ENCODE data around the gene NFAM1.

DNA sequence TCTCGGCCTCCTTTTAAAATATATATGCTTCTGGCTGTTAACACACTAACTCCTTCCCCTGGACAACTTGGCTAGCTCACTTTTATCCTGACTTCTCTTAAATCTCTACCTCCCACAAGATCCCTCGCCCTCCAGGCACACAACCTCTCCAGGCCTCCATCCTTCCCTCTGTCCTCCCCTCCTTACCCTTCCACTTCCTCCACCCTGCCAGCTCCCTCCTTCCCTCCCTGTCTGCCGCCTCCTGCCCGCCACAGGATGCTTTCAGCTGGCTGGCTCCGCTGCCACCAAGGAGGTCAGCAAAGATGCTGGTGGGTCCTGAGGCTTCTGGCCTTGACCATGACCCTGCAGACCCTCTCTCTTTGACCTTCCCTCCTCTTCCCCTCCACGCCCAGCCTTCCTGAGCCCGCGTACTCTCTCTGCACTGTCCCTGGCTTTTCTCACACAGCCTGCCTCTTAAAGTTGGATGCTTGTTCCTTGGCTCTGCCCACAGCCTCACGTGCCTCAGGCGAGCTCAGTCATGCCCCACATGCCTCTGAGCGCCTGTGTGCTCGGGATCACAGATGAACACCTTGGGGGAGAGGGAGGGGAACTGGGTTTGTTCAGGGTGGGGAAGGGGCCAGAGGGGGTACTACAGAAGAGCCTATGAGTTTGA, 6.7 kb downstream of the NFAM1 start:
- TF ChIP-seq, protein P1, sequence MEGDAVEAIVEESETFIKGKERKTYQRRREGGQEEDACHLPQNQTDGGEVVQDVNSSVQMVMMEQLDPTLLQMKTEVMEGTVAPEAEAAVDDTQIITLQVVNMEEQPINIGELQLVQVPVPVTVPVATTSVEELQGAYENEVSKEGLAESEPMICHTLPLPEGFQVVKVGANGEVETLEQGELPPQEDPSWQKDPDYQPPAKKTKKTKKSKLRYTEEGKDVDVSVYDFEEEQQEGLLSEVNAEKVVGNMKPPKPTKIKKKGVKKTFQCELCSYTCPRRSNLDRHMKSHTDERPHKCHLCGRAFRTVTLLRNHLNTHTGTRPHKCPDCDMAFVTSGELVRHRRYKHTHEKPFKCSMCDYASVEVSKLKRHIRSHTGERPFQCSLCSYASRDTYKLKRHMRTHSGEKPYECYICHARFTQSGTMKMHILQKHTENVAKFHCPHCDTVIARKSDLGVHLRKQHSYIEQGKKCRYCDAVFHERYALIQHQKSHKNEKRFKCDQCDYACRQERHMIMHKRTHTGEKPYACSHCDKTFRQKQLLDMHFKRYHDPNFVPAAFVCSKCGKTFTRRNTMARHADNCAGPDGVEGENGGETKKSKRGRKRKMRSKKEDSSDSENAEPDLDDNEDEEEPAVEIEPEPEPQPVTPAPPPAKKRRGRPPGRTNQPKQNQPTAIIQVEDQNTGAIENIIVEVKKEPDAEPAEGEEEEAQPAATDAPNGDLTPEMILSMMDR (IDR thresholded peaks at IDR 0.05; ENCODE audit: low read depth, low read length, missing input control) = no peak
- no peak for TF ChIP-seq RAD21 (IDR thresholded peaks at IDR 0.05)
- TF ChIP-seq TAF1 (conservative IDR thresholded peaks at IDR 0.05) = no peak
- no peak for TF ChIP-seq MAX (IDR thresholded peaks at IDR 0.05)
- no peak for TF ChIP-seq YY1 (IDR thresholded peaks at IDR 0.05)
- no peak for TF ChIP-seq ATF3 (IDR thresholded peaks at IDR 0.05)
- no peak for TF ChIP-seq REST (IDR thresholded peaks at IDR 0.05)
- TF ChIP-seq SP1 (IDR thresholded peaks at IDR 0.05) = no peak
- TF ChIP-seq JUND (IDR thresholded peaks at IDR 0.05) = no peak

Data from liver (tissue), 3 donors.